GM12875 (cell line): Measurements from ENCODE around the gene GSTM3.

Experiments
- H3K4me3 ChIP-seq: one replicate; pipeline ENCODE4 v1.5.1; 2011; ENCODE audit warnings: low read depth, low read length, control low read depth
- CTCF ChIP-seq: IDR thresholded peaks from 2 replicates; pipeline ENCODE4 v1.5.1; 2011; ENCODE audit warnings: low read depth, mild to moderate bottlenecking, control low read depth, inconsistent platforms, low read length, moderate library complexity, borderline replicate concordance; ENCODE audit not compliant: insufficient read depth

The GSTM3 gene

GRCh38 chr1:109722908-109723691 is 17.7 kb downstream of the GSTM3 start:
- no peak for TF ChIP-seq CTCF

DNA sequence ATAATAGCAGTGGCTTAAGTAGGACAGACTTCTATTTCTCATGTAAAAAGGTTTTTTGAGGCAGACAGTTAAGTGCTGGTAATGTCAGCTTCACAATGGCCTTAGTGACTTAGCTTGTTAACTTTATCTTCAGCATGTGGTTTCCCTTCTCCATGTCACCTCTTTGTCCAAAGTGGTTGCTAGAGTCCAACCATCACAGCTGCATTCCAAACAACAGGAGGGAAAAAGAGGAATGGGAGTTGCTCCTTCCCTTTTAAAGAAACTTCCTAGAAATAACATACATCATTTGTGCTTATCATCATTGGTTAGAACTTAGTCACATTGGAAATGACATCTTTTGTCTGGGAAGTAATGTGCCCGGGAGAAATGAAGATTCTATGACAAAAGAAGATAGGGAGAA is 18.9 kb downstream of the GSTM3 start:
- TF ChIP-seq CTCF = no peak
- no peak overlapping the region for H3K4me3 ChIP-seq

More at GRCh38 chr1:109722908-109723691, 17.7 kb downstream of the GSTM3 start:
- H3K4me3 ChIP-seq = no peak overlapping the region

GRCh38 chr1:109721042-109721441 is 19.8 kb downstream of the GSTM3 start:
- no peak overlapping the region for H3K4me3 ChIP-seq
- no peak for TF ChIP-seq CTCF

DNA sequence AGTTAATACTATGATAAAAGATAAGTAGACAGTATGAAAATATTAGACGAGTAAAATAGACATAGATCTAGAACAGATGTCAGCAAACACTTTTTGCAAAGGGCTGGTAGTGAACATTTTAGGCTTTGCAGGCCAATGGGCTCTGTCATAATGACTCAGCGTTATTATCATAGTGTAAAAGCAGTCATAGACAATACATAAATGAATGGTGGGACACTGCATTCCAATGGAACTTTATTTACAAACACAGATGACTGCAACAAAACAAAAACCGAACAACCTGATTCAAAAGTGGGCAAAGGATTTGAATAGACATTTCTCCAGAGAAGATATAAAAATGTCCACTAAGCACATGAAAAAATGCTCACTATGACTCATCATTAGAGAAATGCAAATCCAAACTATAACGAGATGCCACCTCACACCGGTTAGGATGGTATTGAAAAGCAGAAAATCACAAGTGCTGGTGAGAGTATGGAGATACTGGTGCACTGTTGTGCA is 21.5 kb downstream of the GSTM3 start:
- no peak for TF ChIP-seq CTCF
- H3K4me3 ChIP-seq = no peak overlapping the region

GRCh38 chr1:109718495-109718894 is 22.3 kb downstream of the GSTM3 start:
- H3K4me3 ChIP-seq = no peak overlapping the region
- TF ChIP-seq CTCF = no peak

DNA sequence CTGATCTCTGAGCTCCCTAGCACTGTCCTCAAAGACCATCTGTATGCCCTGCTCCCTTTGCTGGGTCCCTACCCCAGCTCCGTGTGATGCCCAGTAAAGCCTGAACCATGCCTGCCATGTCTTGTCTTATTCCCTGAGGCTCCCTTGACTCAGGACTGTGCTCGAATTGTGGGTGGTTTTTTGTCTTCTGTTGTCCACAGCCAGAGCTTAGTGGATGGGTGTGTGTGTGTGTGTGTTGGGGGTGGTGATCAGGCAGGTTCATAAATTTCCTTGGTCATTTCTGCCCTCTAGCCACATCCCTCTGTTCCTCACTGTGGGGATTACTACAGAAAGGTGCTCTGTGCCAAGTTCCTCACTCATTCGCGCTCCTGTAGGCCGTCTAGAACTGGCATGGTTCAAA is 23.1 kb downstream of the GSTM3 start:
- TF ChIP-seq CTCF = no peak
- H3K4me3 ChIP-seq = no peak overlapping the region

- no peak for TF ChIP-seq CTCF
- H3K4me3 ChIP-seq = no peak overlapping the region
Measured at GRCh38 chr1:109716570-109717090, 24.2 kb downstream of the GSTM3 start.
